Measurements from ENCODE around the gene ZNF688. TPM values are rescaled to one million over a fixed set of nuclear protein-coding genes. Genes with fewer than 3 reads are reported as not detected.
"Not testable (repeated sequence)": the region's sequence is repeated elsewhere in the genome, so short reads cannot be mapped to it uniquely, and the experiment has no call there.

Gene ZNF688
- total RNA-seq, 1 donor from 2014 or later, result 5.4 TPM

GRCh38 chr16:30557957-30558788, 13.3 kb downstream of the ZNF688 start, which contains the start of gene ZNF764:
TSS of gene ZNF764 (minus strand) at chr16:30558374. CDS start at chr16:30558182, 192 bp downstream.
- peak; percentile 98 for DNase-seq (ENCODE audit: low read depth in 2 of 2)

DNA sequence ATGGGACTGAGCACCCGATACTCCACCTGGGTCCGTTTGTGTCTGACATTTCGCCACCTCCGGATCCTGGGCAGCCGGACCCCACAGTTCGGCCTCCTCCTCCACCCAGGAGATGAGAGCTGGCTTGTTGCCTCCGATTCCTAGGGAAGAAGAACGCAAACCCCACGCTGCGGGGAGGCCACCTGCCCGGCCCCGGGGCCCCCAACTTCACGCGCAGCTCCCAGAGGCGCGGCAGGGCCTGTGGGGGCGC, 13.9 kb downstream of the ZNF688 start:
- DNase-seq (ENCODE audit: low read depth in 2 of 2), result no peak

DNA sequence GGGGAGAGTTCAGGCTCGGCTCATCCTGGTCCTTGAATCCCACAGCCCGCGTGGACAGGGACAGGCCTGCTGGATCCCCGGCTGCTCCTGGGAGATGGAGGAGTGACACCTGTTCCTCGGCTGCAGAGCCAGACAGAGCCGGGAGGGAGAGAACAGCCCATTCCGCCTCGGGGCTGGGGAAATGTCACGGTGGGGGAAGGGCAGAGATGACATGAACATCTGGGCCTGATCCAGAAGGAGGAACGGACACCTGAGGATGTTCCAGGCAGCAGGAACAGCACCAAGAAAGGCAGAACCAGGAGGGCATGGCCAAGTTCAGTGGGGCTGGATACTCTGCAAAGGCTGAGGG, 15.4 kb downstream of the ZNF688 start:
- DNase-seq (ENCODE audit: low read depth in 2 of 2), result no peak

DNA sequence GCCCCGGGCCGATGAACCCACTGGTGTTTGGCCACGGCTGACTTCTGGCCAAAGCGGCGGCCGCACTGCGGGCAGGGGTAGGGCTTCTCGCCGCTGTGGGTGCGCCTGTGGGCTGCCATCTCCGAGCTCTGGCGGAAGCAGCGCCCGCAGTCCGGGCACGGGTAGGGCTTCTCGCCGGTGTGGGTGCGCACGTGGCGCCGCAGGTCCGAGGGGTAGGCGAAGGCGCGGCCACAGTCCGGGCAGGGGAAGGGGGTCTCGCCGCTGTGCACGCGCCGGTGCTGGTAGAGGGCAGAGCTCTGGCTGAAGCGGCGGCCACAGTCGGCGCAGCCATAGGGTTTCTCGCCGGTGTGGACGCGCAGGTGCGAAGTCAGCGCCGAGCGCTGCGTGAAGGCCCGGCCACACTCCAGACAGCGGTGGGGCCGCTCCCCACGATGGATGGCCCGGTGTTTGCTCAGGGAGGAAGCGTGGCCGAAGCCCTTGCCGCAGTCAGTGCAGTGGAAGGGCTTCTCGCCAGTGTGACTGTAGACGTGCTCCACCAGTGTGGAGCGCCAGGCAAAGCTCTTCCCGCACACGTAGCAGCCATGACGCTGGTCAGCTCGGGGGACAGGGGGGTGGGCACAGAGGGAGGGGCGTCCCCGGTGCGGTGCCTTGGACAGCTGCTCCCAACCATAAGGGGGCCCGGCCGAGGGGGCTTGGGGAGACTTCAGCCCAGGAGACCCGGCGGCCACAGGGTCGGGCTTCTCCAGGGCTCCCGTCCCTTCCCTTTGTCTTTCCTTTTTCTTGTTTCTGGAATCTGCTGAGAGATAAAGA, 16.0 kb downstream of the ZNF688 start:
- DNase-seq (ENCODE audit: low read depth in 2 of 2), result no peak

GRCh38 chr16:30554557-30555314, 16.8 kb downstream of the ZNF688 start:
- DNase-seq (ENCODE audit: low read depth in 2 of 2), result peak in 1 of 2 donors; percentile 20

DNA sequence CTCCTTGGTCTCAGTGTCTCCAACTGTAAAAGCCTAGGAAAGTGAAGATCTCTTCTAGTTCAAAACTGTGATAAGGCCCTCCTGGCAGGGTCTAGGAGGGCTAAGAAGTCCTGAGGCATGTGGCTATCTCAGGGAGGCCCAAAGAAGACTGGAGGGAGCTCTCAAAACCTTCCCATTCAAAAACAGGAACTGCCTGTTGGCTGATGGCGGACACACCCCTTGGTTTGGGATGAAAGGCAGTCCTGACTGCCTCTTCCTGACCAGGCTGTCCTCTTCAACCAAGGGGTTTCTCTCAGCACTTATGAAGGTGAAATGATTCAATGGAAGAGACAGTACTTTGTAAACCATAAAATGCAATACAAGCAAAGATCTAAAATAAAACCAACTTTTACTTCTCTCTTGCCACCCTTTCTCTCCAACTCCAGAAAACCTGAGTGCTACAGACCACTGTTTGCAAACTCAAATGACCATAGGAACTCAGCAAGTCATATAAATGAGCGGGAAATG, 18.1 kb downstream of the ZNF688 start:
- DNase-seq (ENCODE audit: low read depth in 2 of 2), result no peak

- no peak for DNase-seq (ENCODE audit: low read depth in 2 of 2)
Observed at GRCh38 chr16:30552956-30553355, 18.6 kb downstream of the ZNF688 start.

- no peak for DNase-seq (ENCODE audit: low read depth in 2 of 2)
Observed at GRCh38 chr16:30551781-30552180, 19.7 kb downstream of the ZNF688 start.

- DNase-seq (ENCODE audit: low read depth in 2 of 2), result no peak
Observed at GRCh38 chr16:30548416-30549253, 22.9 kb downstream of the ZNF688 start.

DNA sequence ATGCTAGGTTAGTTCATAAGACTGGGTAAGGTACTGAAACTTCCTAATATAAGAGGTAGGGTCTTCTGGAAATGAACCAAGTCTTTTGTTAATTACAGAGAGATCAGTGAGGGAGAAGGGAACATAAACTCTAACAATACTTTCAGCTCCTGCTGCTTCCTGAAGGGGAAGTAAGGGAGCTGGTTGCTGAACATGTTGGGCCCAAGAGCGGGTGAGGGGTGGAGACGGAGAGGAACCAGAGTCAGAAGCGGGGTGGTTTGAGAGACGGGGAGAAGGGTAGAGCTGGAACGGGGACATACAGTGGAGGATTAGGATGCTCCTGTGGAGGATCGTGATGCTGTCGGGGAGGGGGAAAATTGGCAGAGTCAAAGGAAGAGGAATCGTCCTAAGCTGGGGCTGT, 25.4 kb downstream of the ZNF688 start:
- DNase-seq (ENCODE audit: low read depth in 2 of 2), result no peak

DNA sequence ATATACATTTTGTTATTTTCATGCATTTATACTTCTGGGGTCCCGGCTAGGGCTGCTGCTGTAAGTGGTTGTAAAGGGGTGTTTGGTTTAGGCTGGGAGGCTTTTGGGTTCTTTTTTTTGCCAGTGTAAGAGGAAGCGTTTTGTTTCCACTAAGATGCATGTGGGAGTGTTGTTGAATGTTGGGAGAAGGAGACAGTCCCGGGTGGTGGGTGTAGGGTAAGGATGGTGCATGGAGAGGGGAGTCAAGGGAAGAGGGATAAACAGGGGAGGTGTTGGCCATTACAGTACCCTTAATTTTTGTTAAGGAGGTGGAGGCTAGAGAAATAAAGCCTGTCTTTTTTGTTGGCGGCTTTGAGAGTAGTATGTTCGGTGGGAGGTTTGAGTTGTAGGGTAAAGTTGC, 28.4 kb downstream of the ZNF688 start:
- DNase-seq (ENCODE audit: low read depth in 2 of 2), result no peak

- peak in 1 of 2 donors; percentile 59 for DNase-seq (ENCODE audit: low read depth in 2 of 2)
Observed at GRCh38 chr16:30541502-30542329, 29.8 kb downstream of the ZNF688 start.

- not testable (repeated sequence) for DNase-seq (ENCODE audit: low read depth in 2 of 2)
Observed at GRCh38 chr16:30540916-30541464, 30.5 kb downstream of the ZNF688 start.

- not testable (repeated sequence) for DNase-seq (ENCODE audit: low read depth in 2 of 2)
Observed at GRCh38 chr16:30539986-30540526, 31.5 kb downstream of the ZNF688 start.

DNA sequence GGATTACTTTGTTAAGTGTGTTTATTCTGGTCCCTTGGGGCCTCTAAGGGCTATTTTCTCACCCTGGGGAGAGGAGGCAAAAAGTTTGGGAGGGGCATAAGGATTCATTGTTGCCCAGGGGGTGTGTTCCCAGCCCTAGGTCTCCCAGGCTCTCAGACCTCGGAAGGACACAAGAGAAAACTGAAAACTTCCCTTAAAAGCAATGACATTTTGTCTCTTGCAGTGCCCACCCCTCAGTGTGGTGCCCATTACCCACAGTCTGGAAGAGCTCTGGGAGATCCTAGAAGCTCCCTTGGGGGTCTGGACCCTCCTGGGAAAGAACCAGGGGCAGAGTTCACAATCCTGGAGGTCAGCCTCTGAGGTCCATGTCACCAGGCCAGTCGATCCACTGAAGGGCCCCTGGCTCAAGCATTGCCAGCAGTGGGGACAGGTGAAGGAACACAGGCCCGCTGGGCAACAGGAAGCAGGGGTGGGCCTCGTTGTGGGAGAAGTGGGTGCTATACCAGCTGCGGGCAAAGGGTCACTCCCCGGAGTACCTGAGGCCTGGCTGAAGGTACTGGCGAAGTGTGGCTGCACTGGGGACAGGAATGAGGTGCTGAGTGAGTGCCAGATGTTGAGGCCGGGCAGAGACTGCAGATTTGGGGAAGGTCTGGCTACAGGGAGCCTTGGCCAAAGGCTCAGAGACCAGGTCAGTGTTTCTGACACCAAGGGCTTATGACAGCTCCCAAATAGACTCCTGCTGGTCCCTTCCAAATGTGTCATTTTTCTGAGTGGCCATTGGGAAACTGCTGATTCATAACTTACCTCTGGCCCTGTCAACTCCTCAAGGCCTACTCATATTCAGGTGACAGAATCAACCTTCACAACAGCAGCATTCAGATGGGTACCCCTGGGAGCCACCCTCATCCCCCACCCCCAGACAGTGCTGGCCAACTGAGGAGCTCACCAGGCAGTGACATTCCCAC, 32.2 kb downstream of the ZNF688 start:
- no peak for DNase-seq (ENCODE audit: low read depth in 2 of 2)

DNA sequence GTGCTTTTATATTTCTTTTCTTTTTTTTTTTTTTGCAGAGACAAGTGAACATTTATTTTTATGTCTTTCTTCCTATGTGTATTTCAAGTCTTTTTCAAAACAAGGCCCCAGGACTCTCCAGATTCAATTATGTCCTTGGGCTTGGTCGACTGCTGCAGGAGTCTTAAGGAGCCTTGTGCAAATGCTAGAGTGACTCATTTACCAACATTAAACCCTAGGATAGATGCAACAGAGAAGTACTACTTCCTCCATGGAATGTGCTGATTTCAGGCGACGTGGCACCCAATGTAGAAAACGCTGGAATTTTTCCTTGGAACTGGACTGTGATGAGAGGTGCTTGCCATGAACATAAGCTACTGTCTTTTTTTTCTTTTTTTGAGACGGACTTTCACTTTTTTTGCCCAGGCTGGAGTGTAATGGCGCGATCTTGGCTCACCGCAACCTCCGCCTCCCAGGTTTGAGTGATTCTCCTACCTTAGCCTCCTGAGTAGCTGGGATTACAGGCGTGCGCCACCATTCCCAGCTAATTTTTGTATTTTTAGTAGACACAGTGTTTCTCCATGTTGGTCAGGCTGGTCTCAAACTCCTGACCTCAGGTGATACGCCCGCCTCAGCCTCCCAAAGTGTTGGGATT, 35.0 kb downstream of the ZNF688 start:
- DNase-seq (ENCODE audit: low read depth in 2 of 2), result not testable (repeated sequence)

DNA sequence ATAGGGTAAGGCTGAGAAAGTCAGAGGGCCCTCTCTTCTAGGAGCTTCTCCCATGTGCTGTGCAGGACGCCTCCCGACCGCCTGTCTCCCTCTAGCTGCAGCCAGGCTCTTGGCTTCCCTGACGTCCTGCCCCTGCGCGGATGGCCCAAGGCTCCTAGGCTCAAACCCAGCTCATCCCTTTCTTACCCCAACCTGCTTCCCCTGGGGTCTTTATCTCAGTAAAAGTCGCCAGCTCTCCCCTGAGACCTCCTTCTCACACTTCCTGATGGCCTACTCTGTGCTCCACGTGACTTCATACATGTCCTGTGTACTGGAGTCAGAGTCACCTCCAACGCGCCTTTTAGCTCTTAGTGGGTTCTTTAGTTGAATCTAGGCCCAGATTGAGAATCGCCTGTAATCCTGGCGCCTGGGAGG, 35.7 kb downstream of the ZNF688 start:
- DNase-seq (ENCODE audit: low read depth in 2 of 2), result peak; percentile 59 to 82
